Occipital lobe (tissue), 2 donors: ENCODE measurements around the gene ART3. TPM values are rescaled to one million over a fixed set of nuclear protein-coding genes. Genes with fewer than 3 reads are reported as not detected.

Source experiments
- DNase-seq: peaks from one replicate; lab custom pipeline; 2025; lab: John Stamatoyannopoulos, UW
- total RNA-seq: library from RNA; depleted of rRNA; stranded (reverse); fragments of >200 nt; gene quantifications from one replicate; pipeline ENCODE4 v1.2.3, GENCODE V29; 2014

Gene ART3
- total RNA-seq, 1 donor from 2014 or later: 0.78 TPM

- DNase-seq: peak; percentile 53
These were observed 73.1 kb downstream of the ART3 start for GRCh38 chr4:76147454-76148141.

GRCh38 chr4:76148142-76148865, 73.8 kb downstream of the ART3 start, which contains the start of gene NUP54:
Gene NUP54, minus strand, starts transcription at chr4:76148397. Its CDS starts 23 bp downstream, at chr4:76148374.
- peak; percentile 93 for DNase-seq

- DNase-seq: no peak
These were observed 78.8 kb downstream of the ART3 start for GRCh38 chr4:76153356-76153755.

GRCh38 chr4:76155979-76156378, 81.5 kb downstream of the ART3 start:
- DNase-seq: no peak

- no peak for DNase-seq
These were observed 82.1 kb downstream of the ART3 start for GRCh38 chr4:76156635-76157034.

GRCh38 chr4:76160355-76160754, 85.8 kb downstream of the ART3 start:
- no peak for DNase-seq

Other genes with a start within 250 kb of the ART3 start
- not detected for gene PPEF2, start 172.3 kb upstream of the ART3 start, total RNA-seq
- 21.4 TPM for gene NAAA, start 133.7 kb upstream of the ART3 start, total RNA-seq
- 38.4 TPM for gene SDAD1, start 83.8 kb upstream of the ART3 start, total RNA-seq
- not detected for gene CXCL9, start 67.2 kb upstream of the ART3 start, total RNA-seq
- 0.78 TPM for gene CXCL10, start 51.2 kb upstream of the ART3 start, total RNA-seq
- gene CXCL11, start 38.6 kb upstream of the ART3 start, total RNA-seq: not detected
- 162 TPM for gene NUP54, start 73.7 kb downstream of the ART3 start, total RNA-seq
- 223 TPM for gene SCARB2, start 139.1 kb downstream of the ART3 start, total RNA-seq
- gene FAM47E, start 177.0 kb downstream of the ART3 start, total RNA-seq: 3.9 TPM
- 0.47 TPM for gene STBD1, start 232.0 kb downstream of the ART3 start, total RNA-seq